Astrocyte (in vitro differentiated cells and primary cell): ENCODE measurements around the gene PCTP.

Source experiments
- CTCF ChIP-seq: IDR thresholded peaks from 2 replicates; pipeline ENCODE4 v1.5.1; 2011; ENCODE audit warnings: low read depth, mild to moderate bottlenecking, inconsistent platforms, low read length, moderate library complexity; ENCODE audit not compliant: insufficient read depth
- EZH2 ChIP-seq: IDR thresholded peaks from 2 replicates; pipeline ENCODE4 v1.6.1; 2012; ENCODE audit warnings: mild to moderate bottlenecking, low read length, inconsistent platforms; ENCODE audit not compliant: insufficient read depth

DNA sequence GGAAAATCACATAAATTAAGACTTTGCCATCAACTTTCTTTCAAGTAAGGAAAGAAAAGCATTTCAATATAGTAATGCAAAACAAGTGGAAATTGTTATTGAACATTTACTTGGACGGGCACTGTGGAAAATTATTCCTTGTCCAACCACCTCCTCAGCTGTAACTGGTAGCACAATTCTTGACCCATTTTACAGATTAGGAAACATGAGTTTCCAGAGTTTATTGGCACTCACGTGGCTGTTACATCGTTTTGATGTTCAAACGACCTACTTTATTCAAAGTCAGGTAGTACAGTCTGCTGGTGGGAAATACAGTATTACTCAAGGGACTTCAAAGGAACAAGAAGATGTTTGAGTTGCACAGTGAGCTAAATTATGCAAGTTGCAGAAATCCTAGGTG is 866 bp upstream of the PCTP start:
- TF ChIP-seq CTCF (no peak), EZH2 (no peak)
